H9 (cell line): ENCODE measurements around the gene AK5. TPM values are rescaled to one million over a fixed set of nuclear protein-coding genes. Genes with fewer than 3 reads are reported as not detected.

Experiments used
- DNase-seq: peaks from one replicate; pipeline ENCODE4 v3.0.0-alpha.2; 2017
- H2AFZ ChIP-seq: one replicate; pipeline ENCODE4 v1.6.1; 2013; ENCODE audit warnings: mild to moderate bottlenecking, low read length, control low read depth, moderate library complexity
- H2AK5ac ChIP-seq: 2 replicates; pipeline ENCODE4 v1.6.1; 2013; ENCODE audit warnings: low read length, control low read depth, mixed read lengths; ENCODE audit not compliant: insufficient read length
- H2BK120ac ChIP-seq: one replicate; pipeline ENCODE4 v1.6.1; 2013; ENCODE audit warnings: low read depth, mild to moderate bottlenecking, low read length, control low read depth, inconsistent platforms; ENCODE audit not compliant: poor library complexity, severe bottlenecking
- H2BK12ac ChIP-seq: 2 replicates; pipeline ENCODE4 v1.6.1; 2013; ENCODE audit warnings: low read length, control low read depth, mixed read lengths, low read depth; ENCODE audit not compliant: insufficient read length
- H2BK15ac ChIP-seq: 2 replicates; pipeline ENCODE4 v1.6.1; 2013; ENCODE audit warnings: low read depth, low read length, control low read depth
- H2BK20ac ChIP-seq: one replicate; pipeline ENCODE4 v1.6.1; 2013; ENCODE audit warnings: low read depth, mild to moderate bottlenecking, low read length, control low read depth, inconsistent platforms; ENCODE audit not compliant: poor library complexity, severe bottlenecking
- H2BK5ac ChIP-seq: 2 replicates; pipeline ENCODE4 v1.6.1; 2013; ENCODE audit warnings: low read length, control low read depth, mixed read lengths; ENCODE audit not compliant: insufficient read length
- H3K14ac ChIP-seq: 2 replicates; pipeline ENCODE4 v1.6.1; 2013; ENCODE audit warnings: low read length, control low read depth; ENCODE audit not compliant: insufficient read depth
- H3K18ac ChIP-seq: 2 replicates; pipeline ENCODE4 v1.6.1; 2013; ENCODE audit warnings: low read depth, mild to moderate bottlenecking, mixed read lengths, low read length, control low read depth; ENCODE audit not compliant: insufficient read length
- H3K23ac ChIP-seq: 2 replicates; pipeline ENCODE4 v1.6.1; 2013; ENCODE audit warnings: low read length, control low read depth, mixed read lengths, low read depth; ENCODE audit not compliant: insufficient read length
- H3K23me2 ChIP-seq: 2 replicates; pipeline ENCODE4 v1.6.1; 2013; ENCODE audit warnings: low read depth, mild to moderate bottlenecking, mixed read lengths, low read length, control low read depth; ENCODE audit not compliant: insufficient read length, poor library complexity, severe bottlenecking
- H3K27ac ChIP-seq: 2 replicates; pipeline ENCODE4 v1.5.1; 2013; ENCODE audit warnings: low read length, control low read depth, mixed read lengths, low read depth; ENCODE audit not compliant: insufficient read length
- H3K27me3 ChIP-seq: 2 replicates; pipeline ENCODE4 v1.6.1; 2013; ENCODE audit warnings: low read length, control low read depth, inconsistent platforms; ENCODE audit not compliant: insufficient read depth
- H3K4ac ChIP-seq: 2 replicates; pipeline ENCODE4 v1.6.1; 2013; ENCODE audit warnings: low read depth, mild to moderate bottlenecking, control low read depth, inconsistent platforms, low read length, moderate library complexity
- H3K4me1 ChIP-seq: 2 replicates; pipeline ENCODE4 v1.6.1; 2013; ENCODE audit warnings: low read length, control low read depth, inconsistent platforms; ENCODE audit not compliant: insufficient read depth
- H3K4me2 ChIP-seq: 2 replicates; pipeline ENCODE4 v1.6.1; 2013; ENCODE audit warnings: low read length, control low read depth, mixed read lengths; ENCODE audit not compliant: insufficient read length, insufficient read depth
- H3K56ac ChIP-seq: 2 replicates; pipeline ENCODE4 v1.6.1; 2013; ENCODE audit warnings: low read depth, mild to moderate bottlenecking, mixed read lengths, low read length, control low read depth; ENCODE audit not compliant: insufficient read length
- H3K79me1 ChIP-seq: 2 replicates; pipeline ENCODE4 v1.6.1; 2013; ENCODE audit warnings: low read depth, mild to moderate bottlenecking, moderate library complexity, low read length, control low read depth, inconsistent platforms; ENCODE audit not compliant: insufficient read depth, poor library complexity, severe bottlenecking
- H3K79me2 ChIP-seq: 2 replicates; pipeline ENCODE4 v1.6.1; 2013; ENCODE audit warnings: low read length, control low read depth, inconsistent platforms; ENCODE audit not compliant: insufficient read depth
- H3K9ac ChIP-seq: 2 replicates; pipeline ENCODE4 v1.6.1; 2013; ENCODE audit warnings: low read length, control low read depth, mixed read lengths; ENCODE audit not compliant: insufficient read length; ENCODE audit errors: extremely low read depth
- H3K9me3 ChIP-seq: one replicate; pipeline ENCODE4 v1.6.1; 2013; ENCODE audit warnings: low read depth, low read length, inconsistent platforms; ENCODE audit not compliant: control insufficient read depth
- H3T11ph ChIP-seq: one replicate; pipeline ENCODE4 v1.6.1; 2013; ENCODE audit warnings: mild to moderate bottlenecking, low read length, control low read depth, inconsistent platforms
- H4K20me1 ChIP-seq: one replicate; pipeline ENCODE4 v1.6.1; 2013; ENCODE audit not compliant: control insufficient read depth, insufficient read length, insufficient read depth
- H4K5ac ChIP-seq: 2 replicates; pipeline ENCODE4 v1.6.1; 2013; ENCODE audit warnings: low read depth, mild to moderate bottlenecking, mixed read lengths, low read length, control low read depth; ENCODE audit not compliant: insufficient read length
- H4K8ac ChIP-seq: replicated peaks from 2 replicates; pipeline ENCODE4 v1.6.1; 2013; ENCODE audit warnings: low read length, control low read depth, mixed read lengths, low read depth; ENCODE audit not compliant: insufficient read length
- H4K91ac ChIP-seq: 2 replicates; pipeline ENCODE4 v1.6.1; 2013; ENCODE audit warnings: low read depth, mild to moderate bottlenecking, moderate library complexity, mixed read lengths, low read length, control low read depth; ENCODE audit not compliant: insufficient read length
- H3K27ac Mint-ChIP-seq, 3 experiments: 2 replicates in 2 of 3; 3 replicates in 1 of 3; pipeline ENCODE4 v1.8.0; 2020 to 2021; ENCODE audit warnings: mixed read lengths in 3 of 3, mild to moderate bottlenecking in 1 of 3, moderate library complexity in 1 of 3
- H3K27me3 Mint-ChIP-seq: 2 replicates; pipeline ENCODE4 v1.8.0; 2021; ENCODE audit warnings: low read depth, mild to moderate bottlenecking, moderate library complexity, mixed read lengths
- H3K36me3 Mint-ChIP-seq, 3 experiments: 2 replicates in 2 of 3; 3 replicates in 1 of 3; pipeline ENCODE4 v1.8.0; 2020 to 2021; ENCODE audit warnings: low read depth in 3 of 3, mixed read lengths in 3 of 3; ENCODE audit not compliant: insufficient read depth in 1 of 3
- H3K4me1 Mint-ChIP-seq, 2 experiments: 2 replicates each; pipeline ENCODE4 v1.8.0; 2020; ENCODE audit warnings: mixed read lengths in 2 of 2
- H3K4me3 Mint-ChIP-seq, 2 experiments: 2 replicates in 1 of 2; 3 replicates in 1 of 2; pipeline ENCODE4 v1.8.0; 2020 to 2021; ENCODE audit warnings: mild to moderate bottlenecking in 2 of 2, mixed read lengths in 2 of 2, moderate library complexity in 1 of 2
- H3K9me3 Mint-ChIP-seq, 2 experiments: 2 replicates in 1 of 2; 3 replicates in 1 of 2; pipeline ENCODE4 v1.8.0; 2020; ENCODE audit warnings: mild to moderate bottlenecking in 2 of 2, mixed read lengths in 2 of 2, moderate library complexity in 1 of 2
- WGBS: extraction: QIAGEN DNeasy Blood & Tissue Kit; methylation state at CpG from one replicate; pipeline ENCODE4 v1.1.7; 2013; ENCODE audit warnings: missing lambda C conversion rate, low lambda C conversion rate, mixed read lengths; ENCODE audit not compliant: insufficient read length; ENCODE audit errors: extremely low coverage; 5-methylcytosine and 5-hydroxymethylcytosine counted together
- total RNA-seq: library from RNA; stranded (reverse); gene quantifications from 2 replicates; pipeline ENCODE4 v1.2.1, GENCODE V29; 2021
- TF ChIP-seq, protein P1 (sequence below): fragments of 200-600 bp; sonication (generic); conservative IDR thresholded peaks from 3 replicates; pipeline ENCODE4 v1.8.0; 2021; ENCODE audit warnings: antibody characterized with exemption, mild to moderate bottlenecking

The AK5 gene
- total RNA-seq, 1 experiment from 2014 or later: 2.5 TPM

DNA sequence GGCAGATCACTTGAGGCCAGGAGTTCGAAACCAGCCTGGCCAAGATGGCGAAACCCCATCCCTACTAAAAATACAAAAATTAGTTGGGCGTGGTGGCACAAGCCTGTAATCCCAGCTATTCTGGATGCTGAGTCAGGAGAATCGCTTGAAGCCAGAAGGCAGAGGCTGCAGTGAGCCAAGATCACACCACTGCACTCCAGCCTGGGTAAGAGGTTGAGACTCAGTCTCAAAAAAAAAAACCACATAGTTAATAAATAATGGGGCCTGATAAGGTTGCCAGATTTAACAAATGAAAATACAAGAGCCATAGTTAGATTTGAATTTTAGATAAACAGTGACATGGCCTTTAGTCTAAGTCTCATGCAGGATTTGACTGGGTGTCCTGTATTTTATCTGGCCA is 225.0 kb downstream of the AK5 start:
- H3K4me1 ChIP-seq: no peaks in the 10 kb centered on the region
- no peak overlapping the region for H3K18ac ChIP-seq
- H4K91ac ChIP-seq: no peak overlapping the region
- no peaks in the 10 kb centered on the region for H4K20me1 ChIP-seq
- Mint-ChIP-seq H3K4me1 (no peaks in the 10 kb centered on the region), H3K27me3 (0 out of 2 replicates have a peak, but pooled peaks cover 1% of the 10 kb centered on the region), H3K9me3 (no peaks in the 10 kb centered on the region), H3K27ac (no peak overlapping the region), H3K36me3 (no peaks in the 10 kb centered on the region; a peak in 1 of 7 replicates), H3K4me3 (no peak overlapping the region)
- no peaks in the 10 kb centered on the region for H3K9me3 ChIP-seq
- H3K4me2 ChIP-seq: no peak overlapping the region
- WGBS: no CpG with 5 or more reads among the region's 4 CpGs
- H3K27ac ChIP-seq: no peak overlapping the region
- no peak overlapping the region for H4K8ac ChIP-seq
- no peak overlapping the region for H3K4ac ChIP-seq
- H3T11ph ChIP-seq: no peak overlapping the region
- no peak overlapping the region for H2BK120ac ChIP-seq
- H3K79me2 ChIP-seq: no peaks in the 10 kb centered on the region
- H3K79me1 ChIP-seq: no peaks in the 10 kb centered on the region
- no peaks in the 10 kb centered on the region for H3K23me2 ChIP-seq
- no peak overlapping the region for H3K56ac ChIP-seq
- H3K9ac ChIP-seq: no peak overlapping the region
- no peak overlapping the region for H2BK15ac ChIP-seq
- no peak overlapping the region for H2AK5ac ChIP-seq
- H2AFZ ChIP-seq: no peak overlapping the region
- H2BK12ac ChIP-seq: no peak overlapping the region
- H2BK5ac ChIP-seq: no peak overlapping the region
- no peak overlapping the region for H3K14ac ChIP-seq
- TF ChIP-seq, protein P1, sequence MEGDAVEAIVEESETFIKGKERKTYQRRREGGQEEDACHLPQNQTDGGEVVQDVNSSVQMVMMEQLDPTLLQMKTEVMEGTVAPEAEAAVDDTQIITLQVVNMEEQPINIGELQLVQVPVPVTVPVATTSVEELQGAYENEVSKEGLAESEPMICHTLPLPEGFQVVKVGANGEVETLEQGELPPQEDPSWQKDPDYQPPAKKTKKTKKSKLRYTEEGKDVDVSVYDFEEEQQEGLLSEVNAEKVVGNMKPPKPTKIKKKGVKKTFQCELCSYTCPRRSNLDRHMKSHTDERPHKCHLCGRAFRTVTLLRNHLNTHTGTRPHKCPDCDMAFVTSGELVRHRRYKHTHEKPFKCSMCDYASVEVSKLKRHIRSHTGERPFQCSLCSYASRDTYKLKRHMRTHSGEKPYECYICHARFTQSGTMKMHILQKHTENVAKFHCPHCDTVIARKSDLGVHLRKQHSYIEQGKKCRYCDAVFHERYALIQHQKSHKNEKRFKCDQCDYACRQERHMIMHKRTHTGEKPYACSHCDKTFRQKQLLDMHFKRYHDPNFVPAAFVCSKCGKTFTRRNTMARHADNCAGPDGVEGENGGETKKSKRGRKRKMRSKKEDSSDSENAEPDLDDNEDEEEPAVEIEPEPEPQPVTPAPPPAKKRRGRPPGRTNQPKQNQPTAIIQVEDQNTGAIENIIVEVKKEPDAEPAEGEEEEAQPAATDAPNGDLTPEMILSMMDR: no peak
- no peak overlapping the region for H3K23ac ChIP-seq
- H2BK20ac ChIP-seq: no peak overlapping the region
- no peak for DNase-seq
- no peak overlapping the region for H4K5ac ChIP-seq
- no peaks in the 10 kb centered on the region for H3K27me3 ChIP-seq
